Measurements from ENCODE around the gene STX8.

DNA sequence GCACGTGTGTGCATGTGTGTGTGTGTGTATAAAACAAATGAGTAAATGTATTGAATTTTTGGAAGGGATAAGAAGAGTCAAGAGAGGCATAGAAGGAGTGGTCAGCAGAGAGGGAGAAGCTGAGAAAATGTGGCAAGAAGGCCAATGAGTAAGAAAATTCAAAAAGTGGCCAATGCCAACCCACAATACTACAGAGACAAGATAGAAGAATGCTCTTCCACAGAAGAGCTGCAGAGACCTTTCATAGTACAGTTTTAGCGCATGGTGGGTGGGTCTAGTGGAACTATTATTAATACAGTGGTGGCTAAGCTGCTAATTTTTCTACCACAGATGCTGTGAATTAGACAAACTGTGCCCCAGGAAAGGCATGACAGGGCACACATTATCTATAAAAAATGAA lies 320.8 kb downstream of the STX8 start:
- TF ChIP-seq, protein P1, sequence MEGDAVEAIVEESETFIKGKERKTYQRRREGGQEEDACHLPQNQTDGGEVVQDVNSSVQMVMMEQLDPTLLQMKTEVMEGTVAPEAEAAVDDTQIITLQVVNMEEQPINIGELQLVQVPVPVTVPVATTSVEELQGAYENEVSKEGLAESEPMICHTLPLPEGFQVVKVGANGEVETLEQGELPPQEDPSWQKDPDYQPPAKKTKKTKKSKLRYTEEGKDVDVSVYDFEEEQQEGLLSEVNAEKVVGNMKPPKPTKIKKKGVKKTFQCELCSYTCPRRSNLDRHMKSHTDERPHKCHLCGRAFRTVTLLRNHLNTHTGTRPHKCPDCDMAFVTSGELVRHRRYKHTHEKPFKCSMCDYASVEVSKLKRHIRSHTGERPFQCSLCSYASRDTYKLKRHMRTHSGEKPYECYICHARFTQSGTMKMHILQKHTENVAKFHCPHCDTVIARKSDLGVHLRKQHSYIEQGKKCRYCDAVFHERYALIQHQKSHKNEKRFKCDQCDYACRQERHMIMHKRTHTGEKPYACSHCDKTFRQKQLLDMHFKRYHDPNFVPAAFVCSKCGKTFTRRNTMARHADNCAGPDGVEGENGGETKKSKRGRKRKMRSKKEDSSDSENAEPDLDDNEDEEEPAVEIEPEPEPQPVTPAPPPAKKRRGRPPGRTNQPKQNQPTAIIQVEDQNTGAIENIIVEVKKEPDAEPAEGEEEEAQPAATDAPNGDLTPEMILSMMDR (IDR thresholded peaks at IDR 0.05; ENCODE audit: low read depth, low read length, missing input control): no peak
- TF ChIP-seq HNF4G (IDR thresholded peaks at IDR 0.05) (no peak), EGR1 (IDR thresholded peaks at IDR 0.05; ENCODE audit: low read depth in 2 of 2) (no peak), ATF3 (IDR thresholded peaks at IDR 0.05) (no peak), TAF1 (conservative IDR thresholded peaks at IDR 0.05) (no peak), MAX (IDR thresholded peaks at IDR 0.05) (no peak), JUND (IDR thresholded peaks at IDR 0.05) (no peak)

Data from liver (tissue), 3 donors.